ENCODE results near the gene VPS18.

Gene VPS18

GRCh38 chr15:40921949-40922607 is 27.8 kb downstream of the VPS18 start:
- DNase-seq, result no peak

- DNase-seq, result no peak
Observed at GRCh38 chr15:40922608-40923005, 28.4 kb downstream of the VPS18 start.

DNA sequence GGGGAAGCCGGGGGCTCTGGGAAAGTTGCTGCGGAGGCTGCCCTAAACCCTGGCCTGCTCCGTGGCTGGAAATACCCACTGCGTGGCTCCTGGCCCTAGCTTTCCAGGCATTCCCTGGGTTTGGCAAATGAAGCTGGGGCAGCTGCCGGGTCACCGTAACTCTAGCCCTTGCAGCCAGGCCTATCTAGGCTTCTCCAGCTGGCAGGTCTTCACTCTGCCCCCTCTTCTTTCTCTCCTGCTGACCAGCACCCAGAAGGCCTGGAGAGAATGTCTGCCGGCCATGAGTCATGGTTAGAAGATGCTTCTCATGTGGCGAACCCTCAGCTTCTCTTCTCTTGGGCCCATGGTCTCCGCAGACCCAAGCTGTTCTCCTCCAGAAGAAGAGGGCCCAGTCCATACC is 29.3 kb downstream of the VPS18 start:
- DNase-seq, result no peak

DNA sequence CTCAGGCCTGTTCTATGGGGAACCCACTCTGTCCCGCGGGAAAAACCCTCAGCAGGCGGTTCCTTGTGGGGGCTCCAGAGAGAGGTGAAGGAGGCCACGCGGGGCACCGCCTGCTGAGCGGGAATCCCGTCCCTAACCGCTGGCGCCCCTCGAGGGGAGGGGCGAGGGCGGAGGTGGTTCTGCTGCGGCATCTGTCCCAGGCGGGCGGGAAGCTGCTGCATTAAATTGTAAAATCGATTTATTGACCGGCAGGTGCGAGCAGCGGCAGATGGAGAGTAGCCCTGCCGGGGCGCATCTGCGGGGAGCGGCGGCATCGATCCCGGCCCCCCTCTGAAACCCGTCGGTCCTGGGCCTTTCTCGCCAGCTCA is 31.2 kb downstream of the VPS18 start:
- no peak for DNase-seq

GRCh38 chr15:40925863-40926658 is 31.8 kb downstream of the VPS18 start:
- no peak for DNase-seq

DNA sequence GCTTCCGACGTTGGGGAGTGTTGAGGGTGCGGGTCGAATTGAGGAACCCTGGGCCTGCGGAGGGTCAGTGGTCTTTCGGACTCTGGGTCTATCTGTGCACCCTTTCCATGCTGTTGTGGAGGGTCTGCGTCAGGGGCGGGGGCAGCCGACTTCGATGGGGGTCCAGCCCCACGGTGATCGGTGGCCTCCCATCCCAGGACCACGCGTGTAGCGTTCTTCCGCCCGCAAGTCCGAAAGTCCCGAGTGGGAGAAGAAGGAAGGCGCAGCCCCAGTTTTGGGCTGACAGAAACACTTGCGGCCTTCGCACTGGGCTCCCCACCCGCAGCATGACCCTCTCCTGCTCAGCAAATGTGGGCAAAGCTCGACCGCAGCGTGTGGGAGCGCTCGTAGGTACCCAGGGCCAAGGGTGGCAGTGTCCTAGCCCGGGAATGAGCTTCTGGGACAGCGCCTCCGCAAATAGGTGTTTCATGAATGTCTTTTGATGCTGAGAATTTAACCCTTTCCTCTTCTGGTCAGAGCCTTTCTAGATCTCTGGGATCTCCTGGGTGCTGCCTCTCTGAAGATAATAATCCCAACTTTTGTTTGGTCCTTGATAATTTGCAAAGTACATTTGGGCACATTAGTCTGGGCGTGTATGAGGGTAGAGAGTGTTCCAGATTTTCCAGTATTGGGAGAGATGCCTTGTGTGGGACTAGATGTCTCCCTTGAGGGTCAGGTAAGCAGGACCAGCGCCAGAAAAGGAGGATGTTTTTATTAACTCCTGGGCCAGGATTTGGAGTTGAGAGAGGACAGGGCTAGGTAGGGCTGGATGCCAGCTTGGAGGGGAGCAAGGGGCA is 32.6 kb downstream of the VPS18 start:
- DNase-seq, result no peak

DNA sequence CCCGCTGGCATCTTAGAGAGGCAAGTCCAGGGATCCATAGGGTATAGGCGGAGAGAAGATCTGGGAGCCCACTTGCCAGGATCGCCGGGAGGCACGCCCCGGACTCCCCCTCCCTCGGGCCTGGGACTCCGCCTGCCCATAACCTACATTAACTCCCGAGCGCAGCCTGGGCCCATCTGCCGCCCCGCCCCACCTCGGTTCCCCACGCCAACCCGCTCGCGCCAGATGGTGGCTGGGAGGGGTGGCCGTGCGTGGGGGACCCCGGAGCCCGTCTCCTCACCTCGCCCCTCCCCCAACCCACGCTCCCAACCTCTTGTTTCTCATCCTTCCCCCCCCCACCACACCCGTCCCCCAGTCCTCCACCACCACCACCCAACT is 33.2 kb downstream of the VPS18 start:
- no peak for DNase-seq

DNA sequence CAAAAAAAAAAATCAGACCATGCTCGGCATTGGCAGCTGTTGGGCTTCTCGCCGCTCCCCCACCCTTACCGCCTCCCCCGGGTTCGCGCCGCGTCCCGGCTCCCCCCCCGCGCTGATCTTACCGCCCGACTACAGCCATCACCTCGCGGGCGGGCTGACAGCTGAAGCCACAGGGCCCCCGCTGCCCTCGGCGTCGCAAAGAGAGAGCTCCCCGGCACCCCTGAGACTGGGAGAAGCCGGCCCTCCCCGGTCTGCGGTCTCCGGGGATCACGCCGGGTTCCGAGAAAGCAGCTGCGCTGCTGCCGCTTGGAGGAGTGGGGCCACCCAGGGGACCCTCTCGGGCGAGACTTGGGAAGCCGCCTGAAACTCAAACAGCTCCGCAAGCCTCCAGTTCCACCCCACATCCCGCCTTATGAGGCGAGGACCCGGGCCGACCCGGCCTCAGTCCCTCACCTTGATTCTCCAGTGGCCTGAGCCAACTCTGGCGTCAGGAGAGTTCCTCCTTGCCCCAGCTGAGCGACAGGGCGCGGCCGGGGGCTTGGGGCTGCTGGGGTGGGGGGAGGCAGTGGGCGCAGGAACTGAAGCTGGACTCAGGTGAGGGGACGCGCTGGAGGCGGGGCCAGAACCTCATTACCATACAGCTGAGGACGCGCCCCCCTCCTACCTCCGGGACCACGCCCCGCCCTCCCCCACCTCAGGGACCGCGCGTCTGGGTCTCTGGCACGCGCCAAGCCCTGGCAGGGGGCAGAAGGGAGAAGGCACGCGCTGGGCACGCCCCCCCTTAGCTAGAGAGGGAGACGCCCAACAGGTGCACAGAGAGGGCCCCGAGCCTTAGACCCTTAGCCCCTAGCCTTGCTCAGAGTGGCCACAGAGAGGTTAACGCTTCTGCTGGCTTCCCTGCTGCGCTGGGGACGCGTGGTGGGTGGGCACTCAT is 33.9 kb downstream of the VPS18 start:
- DNase-seq, result no peak

DNA sequence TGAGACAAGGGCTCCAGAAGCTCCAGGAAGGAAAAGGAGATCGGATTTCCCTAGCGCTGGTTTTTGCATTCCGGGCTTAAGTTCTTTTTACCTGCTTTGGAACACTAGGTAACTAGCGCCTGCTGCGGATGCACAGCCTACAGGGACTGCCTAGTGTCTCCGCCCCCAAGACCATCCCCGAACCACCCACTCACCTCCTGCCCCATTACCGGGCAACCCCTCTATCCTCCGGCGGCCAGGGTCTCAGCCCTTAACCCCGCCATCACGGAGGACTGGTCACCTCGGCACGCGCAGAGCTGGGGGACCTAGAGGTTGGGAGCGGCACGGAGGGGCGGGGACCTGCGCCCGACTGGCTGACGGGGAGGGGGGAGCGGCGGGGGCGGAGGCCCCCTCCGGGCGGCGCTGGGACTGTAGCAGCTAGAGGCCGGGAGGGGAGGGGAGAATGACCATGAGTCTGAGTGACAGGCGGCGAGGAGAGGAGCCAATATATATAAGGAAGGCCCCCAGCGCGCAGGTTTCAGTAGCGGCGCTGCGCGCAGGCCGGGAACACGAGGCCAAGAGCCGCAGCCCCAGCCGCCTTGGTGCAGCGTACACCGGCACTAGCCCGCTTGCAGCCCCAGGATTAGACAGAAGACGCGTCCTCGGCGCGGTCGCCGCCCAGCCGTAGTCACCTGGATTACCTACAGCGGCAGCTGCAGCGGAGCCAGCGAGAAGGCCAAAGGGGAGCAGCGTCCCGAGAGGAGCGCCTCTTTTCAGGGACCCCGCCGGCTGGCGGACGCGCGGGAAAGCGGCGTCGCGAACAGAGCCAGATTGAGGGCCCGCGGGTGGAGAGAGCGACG is 34.8 kb downstream of the VPS18 start, which contains the start of gene DLL4:
Gene DLL4, plus strand, starts transcription at position 520 of the 839 bp plus-strand sequence. CDS start 329 bp downstream, outside the sequence.
- peak; percentile 36 for DNase-seq

DNA sequence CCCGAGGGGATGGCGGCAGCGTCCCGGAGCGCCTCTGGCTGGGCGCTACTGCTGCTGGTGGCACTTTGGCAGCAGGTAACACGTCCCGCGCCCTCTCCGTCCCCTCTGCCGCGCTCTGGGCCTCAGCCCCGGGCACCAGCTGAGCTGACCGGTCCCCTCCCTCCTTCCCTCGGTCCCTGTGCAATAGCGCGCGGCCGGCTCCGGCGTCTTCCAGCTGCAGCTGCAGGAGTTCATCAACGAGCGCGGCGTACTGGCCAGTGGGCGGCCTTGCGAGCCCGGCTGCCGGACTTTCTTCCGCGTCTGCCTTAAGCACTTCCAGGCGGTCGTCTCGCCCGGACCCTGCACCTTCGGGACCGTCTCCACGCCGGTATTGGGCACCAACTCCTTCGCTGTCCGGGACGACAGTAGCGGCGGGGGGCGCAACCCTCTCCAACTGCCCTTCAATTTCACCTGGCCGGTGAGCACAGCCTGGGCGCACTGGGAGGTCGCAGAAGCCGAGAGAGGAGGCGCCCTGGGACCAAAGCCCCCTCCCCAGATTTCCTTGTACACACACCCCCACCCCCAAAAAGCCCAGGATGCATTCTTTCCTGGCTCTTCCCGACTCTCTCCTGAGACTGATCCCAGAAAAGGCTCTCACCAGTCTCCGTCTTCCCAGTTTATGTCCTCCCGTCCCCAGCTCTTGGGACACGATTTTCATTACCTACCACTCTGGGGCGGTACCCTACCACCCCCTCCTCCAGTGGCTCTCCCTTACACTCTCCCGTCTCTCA is 35.6 kb downstream of the VPS18 start:
- DNase-seq, result no peak

DNA sequence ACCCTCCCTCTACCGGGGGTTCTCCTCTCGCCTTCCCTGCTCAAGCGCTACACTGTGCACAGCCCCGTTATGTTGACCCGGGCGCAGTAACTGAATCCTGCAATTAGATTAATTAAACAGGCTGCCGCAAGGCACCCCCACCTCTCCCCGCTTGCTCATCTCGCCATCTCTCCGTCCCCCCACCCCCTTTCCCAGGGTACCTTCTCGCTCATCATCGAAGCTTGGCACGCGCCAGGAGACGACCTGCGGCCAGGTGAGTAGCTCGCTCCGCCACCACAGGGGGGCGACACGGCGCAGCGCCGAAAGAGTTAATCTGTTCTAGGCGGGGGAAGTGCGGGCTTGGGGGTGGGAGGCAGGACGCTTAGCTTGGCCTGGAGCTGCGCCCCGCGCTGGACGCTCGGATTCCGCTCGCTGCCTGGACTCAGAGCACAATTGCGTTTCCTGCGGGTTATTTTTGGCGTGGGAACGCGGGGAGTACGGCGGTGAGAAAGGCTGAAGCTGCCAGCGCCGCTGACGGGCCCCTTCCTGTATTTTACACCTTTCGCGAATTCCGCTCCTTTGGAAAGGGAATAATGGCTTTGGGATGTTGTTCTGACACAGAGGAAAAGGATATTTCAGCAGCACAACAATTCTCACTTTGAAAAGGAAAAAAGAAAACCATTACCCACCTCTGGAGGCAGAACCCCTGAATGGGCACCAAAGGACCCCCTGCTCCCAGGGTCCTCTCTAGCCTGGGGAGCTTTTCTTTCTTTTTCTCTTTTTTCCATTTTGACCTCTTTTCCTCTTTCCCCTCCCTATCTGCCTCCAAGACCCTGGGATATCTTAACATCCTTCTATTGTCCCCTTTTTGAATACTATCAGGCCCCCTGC is 36.4 kb downstream of the VPS18 start:
- DNase-seq, result peak; percentile 22

GRCh38 chr15:40931300-40932142 is 37.3 kb downstream of the VPS18 start:
- DNase-seq, result no peak

DNA sequence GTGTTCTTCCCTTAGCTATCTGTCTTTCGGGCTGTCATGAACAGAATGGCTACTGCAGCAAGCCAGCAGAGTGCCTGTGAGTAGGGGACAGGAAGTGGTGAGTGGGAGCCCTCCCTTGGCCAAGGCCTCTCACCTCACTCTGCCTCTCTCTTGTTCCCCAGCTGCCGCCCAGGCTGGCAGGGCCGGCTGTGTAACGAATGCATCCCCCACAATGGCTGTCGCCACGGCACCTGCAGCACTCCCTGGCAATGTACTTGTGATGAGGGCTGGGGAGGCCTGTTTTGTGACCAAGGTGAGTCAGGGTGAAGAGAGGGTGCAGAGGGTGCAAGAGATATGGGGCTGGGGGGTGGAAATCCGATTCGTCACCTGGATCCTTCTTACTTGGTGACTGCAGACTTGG is 37.9 kb downstream of the VPS18 start:
- no peak for DNase-seq

DNA sequence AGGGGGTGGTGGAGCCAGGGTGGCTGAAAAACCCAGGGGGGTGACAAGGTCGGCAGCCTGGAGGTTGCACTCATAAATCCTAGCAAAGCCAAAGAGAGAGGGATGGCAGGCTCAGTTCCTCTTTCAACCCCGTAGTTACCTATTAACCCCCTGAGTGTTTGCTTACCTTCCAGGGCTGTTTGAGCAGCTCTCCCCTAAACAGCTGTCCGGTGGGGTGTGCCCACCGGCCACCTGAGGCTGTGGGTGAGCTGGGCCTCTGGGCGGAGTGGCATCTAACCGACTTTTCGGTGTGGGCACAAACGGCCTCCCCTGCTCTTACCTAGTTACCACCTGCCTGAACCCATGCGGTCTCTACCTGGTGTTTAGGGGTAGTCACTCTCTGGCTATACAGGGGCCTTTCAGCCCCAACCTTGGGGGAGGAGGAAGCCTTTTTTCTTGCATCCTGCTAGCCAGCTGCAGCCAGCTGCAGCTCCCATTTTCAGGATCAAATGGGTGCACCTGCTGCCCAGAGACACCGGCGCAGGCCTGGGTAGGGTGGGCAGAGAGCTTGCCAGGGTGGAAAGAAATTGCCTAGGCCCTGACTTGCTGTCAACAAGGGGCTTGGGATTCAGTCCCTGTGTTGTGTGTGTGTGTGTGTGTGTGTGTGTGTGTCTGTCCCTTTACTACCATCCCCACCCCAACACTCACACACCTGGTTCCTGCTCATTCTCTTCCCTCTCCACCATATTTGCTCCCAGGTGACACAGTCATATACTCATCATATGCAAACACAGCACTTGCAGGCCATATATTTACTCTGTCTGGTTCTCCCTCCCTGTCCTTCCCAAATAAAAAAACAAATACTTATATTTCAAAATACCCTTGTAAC is 38.6 kb downstream of the VPS18 start:
- DNase-seq, result no peak

DNA sequence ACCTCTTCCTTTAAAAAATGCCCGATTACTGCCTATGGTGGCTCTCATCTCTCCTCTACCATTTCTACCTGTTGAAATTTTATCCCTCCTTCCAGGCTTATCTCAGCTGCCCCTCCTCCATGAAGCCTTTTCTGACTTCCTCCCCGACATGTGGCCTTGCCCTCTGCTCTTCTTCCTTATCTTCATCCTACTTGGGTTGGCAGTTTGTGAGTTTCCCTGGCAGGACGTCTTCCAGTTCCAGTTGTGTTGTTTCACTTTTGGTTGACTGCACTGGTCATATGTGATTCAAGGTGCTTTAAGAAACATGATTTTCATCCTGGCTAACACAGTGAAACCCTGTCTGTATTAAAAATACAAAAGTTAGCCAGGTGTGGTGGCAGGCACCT is 39.3 kb downstream of the VPS18 start:
- DNase-seq, result no peak

DNA sequence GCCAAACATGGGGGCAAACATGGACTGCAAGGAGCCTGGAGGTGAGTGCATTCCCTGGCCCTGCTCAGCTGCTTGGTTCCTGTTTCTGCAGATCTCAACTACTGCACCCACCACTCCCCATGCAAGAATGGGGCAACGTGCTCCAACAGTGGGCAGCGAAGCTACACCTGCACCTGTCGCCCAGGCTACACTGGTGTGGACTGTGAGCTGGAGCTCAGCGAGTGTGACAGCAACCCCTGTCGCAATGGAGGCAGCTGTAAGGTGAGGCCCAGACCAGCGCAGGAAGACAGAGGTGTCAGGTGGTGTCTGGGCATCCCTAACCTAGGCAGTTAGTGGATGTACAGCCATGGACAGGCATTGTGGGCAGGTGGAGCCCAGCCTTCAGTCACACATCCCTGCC is 40.2 kb downstream of the VPS18 start:
- no peak for DNase-seq

DNA sequence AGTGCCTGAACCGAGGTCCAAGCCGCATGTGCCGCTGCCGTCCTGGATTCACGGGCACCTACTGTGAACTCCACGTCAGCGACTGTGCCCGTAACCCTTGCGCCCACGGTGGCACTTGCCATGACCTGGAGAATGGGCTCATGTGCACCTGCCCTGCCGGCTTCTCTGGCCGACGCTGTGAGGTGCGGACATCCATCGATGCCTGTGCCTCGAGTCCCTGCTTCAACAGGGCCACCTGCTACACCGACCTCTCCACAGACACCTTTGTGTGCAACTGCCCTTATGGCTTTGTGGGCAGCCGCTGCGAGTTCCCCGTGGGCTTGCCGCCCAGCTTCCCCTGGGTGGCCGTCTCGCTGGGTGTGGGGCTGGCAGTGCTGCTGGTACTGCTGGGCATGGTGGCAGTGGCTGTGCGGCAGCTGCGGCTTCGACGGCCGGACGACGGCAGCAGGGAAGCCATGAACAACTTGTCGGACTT is 42.0 kb downstream of the VPS18 start:
- DNase-seq, result no peak
